GM21447 (cell line): ENCODE results near the gene CHAD.

ENCODE experiments used
- ATAC-seq: cut with Tn5 transposase; IDR thresholded peaks from one replicate; pipeline ENCODE4 v1.9.1; 2021; ENCODE audit not compliant: unreplicated experiment

Gene CHAD, protein sequence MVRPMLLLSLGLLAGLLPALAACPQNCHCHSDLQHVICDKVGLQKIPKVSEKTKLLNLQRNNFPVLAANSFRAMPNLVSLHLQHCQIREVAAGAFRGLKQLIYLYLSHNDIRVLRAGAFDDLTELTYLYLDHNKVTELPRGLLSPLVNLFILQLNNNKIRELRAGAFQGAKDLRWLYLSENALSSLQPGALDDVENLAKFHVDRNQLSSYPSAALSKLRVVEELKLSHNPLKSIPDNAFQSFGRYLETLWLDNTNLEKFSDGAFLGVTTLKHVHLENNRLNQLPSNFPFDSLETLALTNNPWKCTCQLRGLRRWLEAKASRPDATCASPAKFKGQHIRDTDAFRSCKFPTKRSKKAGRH

GRCh38 chr17:50468304-50469207 is at the start of gene CHAD:
Gene CHAD (minus strand): TSS chr17:50468880. CDS start chr17:50468813, 67 bp downstream.
- ATAC-seq, result no peak

- no peak for ATAC-seq
Observed at GRCh38 chr17:50517504-50518383, 49.1 kb upstream of the CHAD start.

DNA sequence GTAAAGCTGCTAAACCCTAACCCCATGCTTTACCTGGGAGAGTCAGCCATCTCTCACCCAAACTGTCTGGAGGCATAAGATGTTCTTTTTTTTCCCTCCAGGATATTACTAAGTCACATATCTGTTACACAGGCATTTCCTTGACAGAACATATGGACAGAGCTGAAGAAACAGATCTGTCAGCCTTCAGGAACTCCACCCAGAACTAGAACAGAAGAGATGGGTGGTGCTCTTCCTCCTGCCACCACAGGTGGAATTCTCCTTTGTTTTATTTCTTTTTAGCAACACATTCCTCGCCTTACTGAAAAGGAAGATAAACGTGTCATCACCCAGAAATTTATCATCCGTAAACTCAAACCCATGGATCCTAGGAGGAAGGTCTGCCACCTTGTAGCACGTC is 48.3 kb upstream of the CHAD start:
- no peak for ATAC-seq

DNA sequence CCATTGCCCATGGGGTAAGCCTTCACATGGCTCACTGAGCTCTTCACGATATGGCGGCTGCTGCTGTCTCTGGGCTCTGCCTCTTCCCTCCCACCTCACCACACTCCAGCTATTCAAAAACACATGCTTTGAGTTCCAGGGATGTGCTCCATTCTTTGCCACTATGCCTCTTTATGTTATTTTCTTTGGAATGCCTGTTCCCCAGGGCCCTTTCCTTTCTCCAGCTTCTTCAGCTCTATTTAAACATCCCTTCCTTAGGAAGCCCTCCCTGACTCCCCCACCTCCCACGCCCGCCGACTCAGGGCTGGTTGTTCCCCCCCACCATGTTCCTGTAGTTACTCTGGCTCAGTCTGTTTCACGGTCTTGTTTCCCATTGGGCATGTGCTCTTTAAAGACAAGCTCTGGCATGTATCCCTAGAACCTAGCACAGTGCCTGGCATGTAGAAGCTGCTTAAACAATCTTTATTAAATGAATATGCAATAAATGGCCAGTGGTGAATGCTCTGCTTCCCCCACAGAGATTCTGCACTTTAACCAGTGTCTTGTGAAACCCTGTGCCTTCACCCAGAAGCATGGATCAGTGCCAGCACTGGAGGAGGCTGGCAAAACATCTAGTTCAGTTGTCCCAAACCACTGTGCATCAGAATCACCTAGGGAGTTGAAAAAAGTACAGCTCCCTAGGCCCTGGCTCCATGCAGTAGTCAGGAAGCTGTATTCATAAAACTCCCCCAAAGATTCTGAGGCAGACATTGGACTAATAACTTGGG is 46.4 kb upstream of the CHAD start:
- ATAC-seq, result no peak

DNA sequence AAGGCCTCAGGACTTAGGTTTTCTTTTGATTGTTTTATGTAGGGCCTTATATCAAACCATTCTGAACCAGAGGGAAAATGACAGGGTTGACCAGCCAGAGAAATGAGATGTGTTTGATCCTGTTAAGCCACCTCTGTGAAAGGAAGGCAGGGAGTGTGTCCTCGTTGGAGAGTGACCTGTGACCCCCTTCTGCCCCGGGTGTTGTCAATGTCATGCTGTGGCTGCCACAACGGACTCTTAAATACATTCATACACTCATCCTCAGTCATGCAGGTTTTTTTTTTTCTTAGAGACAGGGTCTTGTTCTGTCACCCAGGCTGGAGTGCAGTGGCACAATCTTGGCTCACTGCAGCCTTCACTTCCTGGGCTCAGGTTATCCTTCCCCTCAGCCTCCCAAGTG is 45.7 kb upstream of the CHAD start:
- ATAC-seq, result no peak

DNA sequence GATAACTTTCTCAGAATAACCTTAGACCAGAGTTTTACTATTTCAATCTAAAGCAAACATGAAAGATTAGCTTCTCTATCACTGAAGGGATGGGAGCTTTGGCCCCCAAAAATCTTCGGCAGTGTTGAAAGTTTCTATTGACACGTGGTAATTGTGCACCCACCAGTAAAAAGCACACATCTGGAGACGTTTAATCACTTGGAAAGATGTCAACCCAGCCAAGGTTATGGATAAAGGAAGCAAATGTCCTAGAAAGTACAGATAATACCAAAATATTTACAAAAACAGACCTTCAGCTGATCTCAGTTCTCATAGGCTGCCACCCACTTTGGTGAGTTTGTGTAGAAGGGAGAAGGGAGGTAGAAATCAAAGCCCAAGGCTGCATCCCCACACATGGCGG is 44.8 kb upstream of the CHAD start:
- no peak for ATAC-seq

DNA sequence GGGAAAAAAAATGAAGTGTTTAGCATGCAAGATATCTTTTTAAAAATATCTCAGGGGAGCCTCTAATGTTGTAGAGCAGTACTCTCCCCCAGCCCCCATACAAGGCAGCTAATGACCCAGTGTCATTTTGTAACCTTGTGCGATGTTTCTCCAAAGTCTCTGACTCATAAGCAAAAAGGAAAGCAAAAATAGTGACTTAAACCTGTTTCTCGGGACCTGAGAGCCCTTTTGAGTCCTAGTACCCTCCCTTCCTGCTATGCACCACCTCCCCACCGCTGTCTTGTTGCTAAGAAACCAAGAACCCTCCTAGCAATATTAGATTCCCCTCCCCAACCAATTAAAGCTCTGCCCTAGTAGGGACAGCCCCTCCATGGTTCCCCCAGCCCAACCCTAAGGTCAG is 42.4 kb upstream of the CHAD start:
- ATAC-seq, result peak; percentile 87

DNA sequence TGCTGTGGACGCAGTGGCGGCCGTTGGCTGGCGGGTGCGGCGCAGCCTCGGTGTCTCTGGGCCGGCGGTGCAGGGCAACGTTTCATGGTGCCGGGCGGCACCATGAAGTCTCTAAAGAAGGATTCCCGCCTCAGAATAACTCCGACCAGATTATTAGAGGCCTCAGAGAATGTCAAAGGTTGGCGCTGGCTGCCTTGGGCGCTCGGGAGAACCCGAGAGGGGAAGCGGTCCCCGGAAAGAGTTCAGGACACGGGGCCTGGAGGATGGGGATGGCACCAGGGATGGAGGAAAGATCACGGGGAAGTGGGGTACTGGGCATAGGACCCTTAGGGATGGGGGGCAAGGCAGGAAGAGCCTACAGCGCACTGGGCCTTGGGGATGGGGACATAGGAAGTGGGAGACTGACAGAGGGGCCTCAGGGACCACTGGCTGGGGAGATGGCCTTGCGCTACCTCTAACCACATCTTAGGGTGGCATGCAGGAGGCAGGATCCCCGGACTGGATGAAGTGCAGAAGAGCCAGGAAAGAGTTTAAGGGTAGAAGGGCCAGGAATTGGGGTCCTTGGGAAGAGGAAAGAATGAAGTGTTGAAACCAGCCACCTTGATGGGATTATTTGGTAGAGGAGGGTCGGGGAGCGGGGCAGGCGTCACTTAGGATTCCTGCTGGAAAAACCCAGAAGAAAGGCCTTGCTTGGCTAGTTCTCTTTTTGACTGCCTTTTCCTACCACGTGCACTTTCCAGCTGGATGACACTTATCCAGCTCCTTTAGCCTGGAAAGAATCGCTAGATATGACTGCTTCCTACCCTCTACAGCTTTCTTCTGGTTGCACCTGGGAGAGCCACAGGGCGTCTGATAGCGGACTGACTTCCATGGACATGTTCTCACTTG is 40.1 kb upstream of the CHAD start:
- no peak for ATAC-seq

DNA sequence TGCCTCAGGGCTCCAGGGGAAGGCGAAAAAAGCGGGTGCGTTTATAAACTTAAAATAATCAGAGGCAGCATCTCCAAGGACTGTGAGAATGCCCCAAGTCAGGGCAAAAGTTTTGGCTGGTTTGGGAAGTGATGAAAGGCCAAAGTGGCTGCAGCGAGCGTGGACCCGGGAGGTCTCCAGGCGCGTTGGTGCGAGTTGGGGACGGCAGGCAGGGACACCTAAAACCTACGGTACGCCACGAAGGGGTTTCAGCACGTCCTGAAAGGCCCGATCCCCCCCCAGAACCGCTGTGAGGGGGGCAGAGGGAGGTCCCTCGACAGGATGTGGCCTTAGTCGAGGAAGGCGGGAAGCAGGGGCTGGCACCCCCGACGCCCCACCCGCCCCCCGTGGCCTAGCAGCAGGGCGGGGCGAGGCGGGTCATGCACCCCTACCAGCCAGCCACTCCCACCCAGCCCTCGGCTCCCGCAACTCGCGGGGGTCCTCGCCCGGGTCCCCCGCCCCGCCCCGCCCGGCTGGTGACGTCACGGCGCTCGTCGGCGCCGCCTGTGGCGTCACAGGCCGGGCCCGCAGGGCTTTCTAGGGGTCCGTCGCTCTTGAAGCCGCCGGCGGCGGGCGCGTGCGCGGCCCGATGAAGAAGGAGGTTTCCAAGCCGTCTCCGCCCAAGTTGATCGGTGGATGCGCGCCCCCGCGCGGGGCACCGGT is 39.3 kb upstream of the CHAD start, which contains the start of gene MYCBPAP:
TSS of gene MYCBPAP (plus strand) at position 569 of the 702 bp plus-strand sequence. CDS start 236 bp downstream, outside the sequence.
- ATAC-seq, result no peak

DNA sequence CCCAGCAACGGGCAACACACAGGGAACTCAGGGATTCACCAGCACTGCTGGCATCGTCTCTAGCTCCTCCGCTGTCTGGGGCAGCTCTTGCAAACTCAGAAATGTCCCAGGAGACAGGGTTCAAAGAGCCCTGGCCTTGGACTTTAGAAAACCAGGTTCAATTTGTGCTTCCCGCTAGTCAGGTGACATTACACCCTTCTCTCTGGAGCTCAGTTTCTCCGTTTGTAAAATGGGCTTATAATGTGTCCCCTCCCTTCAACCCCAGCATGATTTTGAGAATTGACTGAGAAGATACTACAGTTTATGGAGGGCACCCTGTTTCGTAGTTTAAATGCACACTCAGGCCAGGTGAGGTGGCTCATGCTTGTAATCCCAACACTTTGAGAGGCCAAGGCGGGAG is 37.6 kb upstream of the CHAD start:
- ATAC-seq, result no peak

- no peak for ATAC-seq
Observed at GRCh38 chr17:50505591-50506130, 37.0 kb upstream of the CHAD start.

GRCh38 chr17:50502301-50502990 is 33.8 kb upstream of the CHAD start:
- no peak for ATAC-seq

DNA sequence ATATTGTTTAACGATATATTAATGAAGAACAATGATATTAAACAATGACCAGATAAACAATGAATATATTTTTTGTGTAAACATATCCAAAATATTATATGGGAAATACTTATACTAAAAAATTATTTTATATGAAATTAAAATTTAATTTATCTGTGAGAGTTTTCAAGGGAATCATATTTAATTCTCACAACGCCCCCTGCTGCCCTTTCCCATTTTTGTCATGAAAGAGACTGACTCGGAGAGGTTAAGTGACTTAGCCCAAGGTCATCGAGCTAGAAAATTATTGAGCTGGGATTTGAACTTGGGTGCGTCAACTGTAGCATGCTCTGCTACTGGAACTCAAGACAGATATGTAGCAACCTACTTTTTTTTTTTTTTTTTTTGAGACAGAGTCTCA is 32.4 kb upstream of the CHAD start:
- ATAC-seq, result no peak

DNA sequence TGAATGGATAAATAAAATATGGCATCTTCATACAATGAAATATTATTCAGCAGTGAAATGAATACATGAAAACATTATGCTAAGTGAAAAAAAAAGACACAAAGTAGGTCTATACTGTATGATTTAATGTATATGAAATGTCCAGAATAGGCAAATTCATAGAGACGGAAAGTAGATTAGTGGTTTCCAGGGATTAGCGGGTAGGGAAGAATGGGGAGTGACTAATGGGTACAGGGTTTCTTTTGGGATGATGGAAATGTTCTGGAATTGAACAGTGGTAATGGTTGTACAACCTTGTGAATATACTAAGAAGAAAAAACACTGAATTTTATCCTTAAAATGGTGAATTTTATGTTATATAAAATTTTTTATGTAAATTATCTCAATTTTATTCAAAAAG is 31.0 kb upstream of the CHAD start:
- ATAC-seq, result no peak

DNA sequence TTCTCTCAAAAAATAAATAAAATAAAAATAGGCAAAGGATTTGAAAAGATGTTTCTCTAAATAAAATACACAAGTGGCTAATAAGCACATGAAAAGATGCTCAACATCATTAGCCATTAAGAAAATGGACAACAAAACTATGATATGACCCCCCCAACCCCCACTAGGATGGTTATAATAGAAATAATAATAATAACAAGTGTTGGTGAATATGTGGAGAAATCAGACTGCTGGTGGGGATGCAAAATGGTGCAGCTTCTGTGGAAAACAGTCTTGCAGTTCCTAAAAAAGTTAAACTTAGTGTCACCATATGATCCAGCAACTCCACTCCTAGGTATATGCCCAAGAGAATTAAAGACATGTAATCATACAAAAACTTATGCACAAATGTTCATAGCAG is 30.6 kb upstream of the CHAD start:
- ATAC-seq, result no peak

DNA sequence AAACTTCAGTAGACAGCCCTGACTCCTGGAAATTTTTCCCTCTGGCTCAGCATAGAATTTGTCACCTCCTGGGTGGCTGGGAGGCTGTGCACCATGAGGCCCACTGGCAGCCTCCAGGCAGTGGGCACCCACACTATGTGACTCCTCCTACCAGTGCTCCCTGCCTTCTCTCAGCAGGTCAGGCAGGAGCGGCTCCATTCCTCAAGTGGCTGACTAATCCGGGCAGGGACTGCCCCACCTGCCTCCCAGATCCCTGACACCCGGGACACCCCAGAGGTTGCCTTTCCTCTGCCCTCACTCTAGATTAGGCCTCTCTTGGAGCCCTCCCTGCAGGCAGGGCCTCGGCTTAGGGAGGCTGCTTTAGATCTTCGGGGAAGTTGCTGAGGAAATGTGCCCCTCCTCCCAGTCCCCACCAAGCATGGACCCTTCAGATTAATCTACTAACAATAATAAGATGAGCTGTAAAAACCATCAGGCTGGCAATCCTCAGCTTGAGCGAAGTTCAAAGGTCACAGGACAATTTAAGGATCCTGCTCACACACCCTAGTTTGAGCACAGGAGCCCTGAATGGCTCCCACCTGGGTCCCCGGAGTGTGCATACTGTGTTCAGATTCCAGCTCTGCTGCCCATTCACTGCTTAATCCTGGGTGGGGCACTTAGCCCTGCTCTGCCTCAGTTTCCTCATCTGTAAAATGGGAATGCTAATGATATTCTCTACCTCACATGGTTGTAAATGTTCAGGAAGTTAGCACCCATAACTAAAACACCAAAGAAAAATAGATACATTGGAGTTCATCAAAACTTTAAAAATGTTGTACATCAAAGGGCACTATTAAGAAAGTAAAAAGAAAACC is 29.6 kb upstream of the CHAD start:
- ATAC-seq, result no peak

GRCh38 chr17:50495918-50496317 is 27.2 kb upstream of the CHAD start:
- ATAC-seq, result no peak
